ENCODE results near the gene HECTD1.
"Not testable (repeated sequence)": the region's sequence is repeated elsewhere in the genome, so short reads cannot be mapped to it uniquely, and the experiment has no call there.

HECTD1 gene

GRCh38 chr14:31138301-31138700 is 69.3 kb downstream of the HECTD1 start:
- no peak for DNase-seq

- DNase-seq = no peak
These were observed 70.2 kb downstream of the HECTD1 start for GRCh38 chr14:31137214-31137889.

GRCh38 chr14:31133133-31133532 is 74.5 kb downstream of the HECTD1 start:
- no peak for DNase-seq

- no peak for DNase-seq
These were observed 78.7 kb downstream of the HECTD1 start for GRCh38 chr14:31128601-31129526.

- no peak for DNase-seq
These were observed 79.9 kb downstream of the HECTD1 start for GRCh38 chr14:31127690-31128089.

GRCh38 chr14:31126680-31127079 is 80.9 kb downstream of the HECTD1 start:
- no peak for DNase-seq

- DNase-seq = no peak
These were observed 82.4 kb downstream of the HECTD1 start for GRCh38 chr14:31125231-31125630.

- DNase-seq = no peak
These were observed 83.4 kb downstream of the HECTD1 start for GRCh38 chr14:31124197-31124596.

GRCh38 chr14:31122921-31123320 is 84.7 kb downstream of the HECTD1 start:
- DNase-seq = no peak

GRCh38 chr14:31122098-31122611 is 85.4 kb downstream of the HECTD1 start:
- no peak for DNase-seq

GRCh38 chr14:31118892-31119291 is 88.7 kb downstream of the HECTD1 start:
- DNase-seq = no peak

GRCh38 chr14:31113794-31114193 is 93.8 kb downstream of the HECTD1 start:
- DNase-seq = no peak

- no peak for DNase-seq
These were observed 96.7 kb downstream of the HECTD1 start for GRCh38 chr14:31110872-31111271.

- no peak for DNase-seq
These were observed 98.3 kb downstream of the HECTD1 start for GRCh38 chr14:31109257-31109656.

- DNase-seq = no peak
These were observed 100.8 kb downstream of the HECTD1 start for GRCh38 chr14:31106768-31107167.

GRCh38 chr14:31097081-31097480 is 110.5 kb downstream of the HECTD1 start:
- no peak for DNase-seq

GRCh38 chr14:31096255-31096654 is 111.3 kb downstream of the HECTD1 start:
- no peak for DNase-seq

GRCh38 chr14:31095817-31096216 is 111.8 kb downstream of the HECTD1 start:
- not testable (repeated sequence) for DNase-seq

- DNase-seq = not testable (repeated sequence)
These were observed 113.4 kb downstream of the HECTD1 start for GRCh38 chr14:31093884-31094839.

GRCh38 chr14:31092160-31092708 is 115.4 kb downstream of the HECTD1 start:
- DNase-seq = no peak

GRCh38 chr14:31090883-31091764 is 116.5 kb downstream of the HECTD1 start:
- no peak for DNase-seq

Measured in 8988T (cell line).